Keratinocyte (primary cell): ENCODE measurements around the gene PPARD. TPM values are rescaled to one million over a fixed set of nuclear protein-coding genes. Genes with fewer than 3 reads are reported as not detected.

Experiments
- DNase-seq: peaks from one replicate; pipeline ENCODE4 v3.0.0-alpha.2; 2011; ENCODE audit warnings: low read depth, missing footprints, low spot score
- FAIRE-seq: peaks from 2 replicates; lab custom pipeline; 2011; peaks lifted over from hg19 to GRCh38; lab: Jason Lieb, UNC
- H2AFZ ChIP-seq: 2 replicates; pipeline ENCODE4 v1.6.0; 2012; ENCODE audit warnings: low read length, control low read depth, inconsistent platforms; ENCODE audit not compliant: control insufficient read depth
- H3K27ac ChIP-seq: 2 replicates; pipeline ENCODE4 v1.5.1; 2011; ENCODE audit warnings: low read length; ENCODE audit not compliant: control insufficient read depth, insufficient read depth
- H3K27me3 ChIP-seq: 3 replicates; pipeline ENCODE4 v1.6.0; 2011; ENCODE audit warnings: low read length; ENCODE audit not compliant: control insufficient read depth, insufficient read depth; ENCODE audit errors: extremely low read depth
- H3K36me3 ChIP-seq, 2 experiments: 2 replicates in 1 of 2; 3 replicates in 1 of 2; pipeline ENCODE4 v1.5.1; 2011; ENCODE audit warnings: low read length in 2 of 2, mild to moderate bottlenecking in 1 of 2; ENCODE audit not compliant: control insufficient read depth in 2 of 2, insufficient read depth in 2 of 2; ENCODE audit errors: extremely low read depth in 1 of 2
- H3K4me1 ChIP-seq: 3 replicates; pipeline ENCODE4 v1.5.1; 2011; ENCODE audit warnings: low read length; ENCODE audit not compliant: control insufficient read depth, insufficient read depth; ENCODE audit errors: extremely low read depth
- H3K4me2 ChIP-seq: 3 replicates; pipeline ENCODE4 v1.6.0; 2011; ENCODE audit warnings: low read depth, low read length; ENCODE audit not compliant: control insufficient read depth, insufficient read depth; ENCODE audit errors: extremely low read depth
- H3K4me3 ChIP-seq, 3 experiments: fragments of 200-600 bp in 1 of 3; sonication (generic) in 1 of 3; 2 replicates in 2 of 3; 3 replicates in 1 of 3; pipeline ENCODE4 v1.5.1; 2011 to 2016; ENCODE audit warnings: low read length in 3 of 3, mild to moderate bottlenecking in 3 of 3, control low read depth in 2 of 3, inconsistent platforms in 1 of 3, low read depth in 1 of 3, mixed read lengths in 1 of 3, mixed run types in 1 of 3, moderate library complexity in 1 of 3; ENCODE audit not compliant: control insufficient read depth in 2 of 3, insufficient read depth in 2 of 3; ENCODE audit errors: extremely low read depth in 1 of 3
- H3K79me2 ChIP-seq: 2 replicates; pipeline ENCODE4 v1.6.0; 2012; ENCODE audit warnings: low read length; ENCODE audit not compliant: control insufficient read depth, insufficient read depth
- H3K9ac ChIP-seq: 3 replicates; pipeline ENCODE4 v1.6.0; 2011; ENCODE audit warnings: low read length; ENCODE audit not compliant: control insufficient read depth, insufficient read depth; ENCODE audit errors: extremely low read depth
- H3K9me1 ChIP-seq: 3 replicates; pipeline ENCODE4 v1.6.0; 2011; ENCODE audit warnings: low read length; ENCODE audit not compliant: control insufficient read depth, insufficient read depth; ENCODE audit errors: extremely low read depth
- H3K9me3 ChIP-seq: 2 replicates; pipeline ENCODE4 v1.5.1; 2012; ENCODE audit warnings: low read depth, low read length; ENCODE audit not compliant: control insufficient read depth
- H4K20me1 ChIP-seq: 3 replicates; pipeline ENCODE4 v1.6.0; 2011; ENCODE audit warnings: low read length; ENCODE audit not compliant: control insufficient read depth, insufficient read depth; ENCODE audit errors: extremely low read depth
- EZH2 ChIP-seq: IDR thresholded peaks from one replicate; pipeline ENCODE4 v1.6.1; 2012; ENCODE audit warnings: inconsistent platforms, mild to moderate bottlenecking, low read length, moderate library complexity
- dilution Hi-C: fragments of 300-500 bp; cut with MboI; formaldehyde crosslinking; loops from one replicate; pipeline ENCODE4 v1.7.0; 2020; ENCODE audit warnings: low sequenced_read_pairs; ENCODE audit not compliant: extremely low pct_ligation_motif_present
- polyA plus RNA-seq, 5 experiments: library from polyadenylated mRNA; depleted of rRNA in 3 of 5; stranded (reverse) in 3 of 5; stranded (forward) in 1 of 5; unstranded in 1 of 5; fragments of >200 nt; gene quantifications; 1 replicate in 1 of 5; 2 replicates in 3 of 5; 3 replicates in 1 of 5; pipeline versions ENCODE4 v1.2.1 to v1.2.3, GENCODE V29; 2011 to 2012; ENCODE audit warnings: missing spikeins in 2 of 5, low read depth in 1 of 5, low replicate concordance in 1 of 5
- TF ChIP-seq, protein P1 (sequence below), 3 experiments: IDR thresholded peaks in 1 of 3; conservative IDR thresholded peaks in 1 of 3; optimal IDR thresholded peaks in 1 of 3; 2 replicates in 2 of 3; 3 replicates in 1 of 3; pipeline versions ENCODE3 to v1.5.1; 2011; ENCODE audit warnings: low read length in 3 of 3, mild to moderate bottlenecking in 3 of 3, moderate library complexity in 2 of 3, control low read depth in 1 of 3, inconsistent platforms in 1 of 3; ENCODE audit not compliant: insufficient read depth in 2 of 3; ENCODE audit errors: extremely low read depth in 1 of 3

Gene PPARD
- polyA plus RNA-seq, 1 donor (not counting 4 experiments of a cell fraction or from before 2014, with no cell fraction given), result 15.1 TPM

- dilution Hi-C loops, result no loop called here
- Histone ChIP-seq H3K36me3 (peaks cover 27 to 34% of the 10 kb centered on the region in 2 experiments), H3K27ac (no peak overlapping the region), H3K4me3 (no peak overlapping the region), H3K9me1 (no peaks in the 10 kb centered on the region), H4K20me1 (no peaks in the 10 kb centered on the region), H2AFZ (no peak overlapping the region), H3K27me3 (no peaks in the 10 kb centered on the region), H3K79me2 (peaks cover 2% of the 10 kb centered on the region), H3K4me1 (no peaks in the 10 kb centered on the region), H3K4me2 (no peak overlapping the region), H3K9me3 (no peaks in the 10 kb centered on the region), H3K9ac (no peak overlapping the region)
- TF ChIP-seq, protein P1, sequence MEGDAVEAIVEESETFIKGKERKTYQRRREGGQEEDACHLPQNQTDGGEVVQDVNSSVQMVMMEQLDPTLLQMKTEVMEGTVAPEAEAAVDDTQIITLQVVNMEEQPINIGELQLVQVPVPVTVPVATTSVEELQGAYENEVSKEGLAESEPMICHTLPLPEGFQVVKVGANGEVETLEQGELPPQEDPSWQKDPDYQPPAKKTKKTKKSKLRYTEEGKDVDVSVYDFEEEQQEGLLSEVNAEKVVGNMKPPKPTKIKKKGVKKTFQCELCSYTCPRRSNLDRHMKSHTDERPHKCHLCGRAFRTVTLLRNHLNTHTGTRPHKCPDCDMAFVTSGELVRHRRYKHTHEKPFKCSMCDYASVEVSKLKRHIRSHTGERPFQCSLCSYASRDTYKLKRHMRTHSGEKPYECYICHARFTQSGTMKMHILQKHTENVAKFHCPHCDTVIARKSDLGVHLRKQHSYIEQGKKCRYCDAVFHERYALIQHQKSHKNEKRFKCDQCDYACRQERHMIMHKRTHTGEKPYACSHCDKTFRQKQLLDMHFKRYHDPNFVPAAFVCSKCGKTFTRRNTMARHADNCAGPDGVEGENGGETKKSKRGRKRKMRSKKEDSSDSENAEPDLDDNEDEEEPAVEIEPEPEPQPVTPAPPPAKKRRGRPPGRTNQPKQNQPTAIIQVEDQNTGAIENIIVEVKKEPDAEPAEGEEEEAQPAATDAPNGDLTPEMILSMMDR (optimal IDR thresholded peaks at IDR 0.05 in 1 of 3, IDR thresholded peaks at IDR 0.05 in 1 of 3, conservative IDR thresholded peaks at IDR 0.05 in 1 of 3; ENCODE audit: extremely low read depth in 1 of 3, insufficient read depth in 2 of 3, low read length in 3 of 3), result no peak
- TF ChIP-seq EZH2, result no peak
- DNase-seq (no peak), FAIRE-seq (no peak)
Observed at GRCh38 chr6:35352735-35353134, 10.4 kb downstream of the PPARD start.

DNA sequence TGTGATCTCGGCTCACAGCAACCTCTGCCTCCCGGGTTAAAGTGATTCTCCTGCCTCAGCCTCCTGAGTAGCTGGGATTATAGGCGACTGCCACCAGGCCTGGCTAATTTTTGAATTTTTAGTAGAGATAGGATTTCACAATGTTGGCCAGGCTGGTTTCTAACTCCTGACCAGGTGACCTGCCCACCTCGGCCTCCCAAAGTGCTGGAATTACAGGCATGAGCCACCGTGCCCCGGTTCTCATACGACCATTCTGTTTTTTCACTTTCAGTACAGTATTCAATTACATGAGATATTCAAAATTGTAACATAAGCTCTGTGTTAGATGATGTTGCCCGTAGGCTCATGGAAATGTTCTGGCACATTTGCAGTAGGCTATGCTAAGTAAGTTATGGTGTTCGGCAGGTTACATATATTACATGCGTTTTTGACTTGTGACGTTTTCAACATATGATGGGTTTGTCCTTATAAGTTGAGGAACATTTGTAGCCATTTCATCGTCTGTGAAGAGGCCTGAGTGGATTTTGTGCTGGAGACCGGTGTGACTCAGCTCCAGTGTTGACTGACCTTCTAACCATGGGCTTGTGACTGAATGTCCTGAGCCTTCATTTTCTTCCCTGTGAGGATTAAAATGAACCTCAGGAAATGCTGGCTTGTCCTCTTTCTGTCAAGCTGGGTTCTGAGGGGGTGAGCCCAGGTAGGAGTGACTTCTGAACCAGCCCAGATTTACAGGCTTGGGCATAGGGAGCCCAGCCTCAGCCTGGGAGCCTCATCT is 12.2 kb downstream of the PPARD start:
- Histone ChIP-seq H3K36me3 (peaks cover 24 to 29% of the 10 kb centered on the region in 2 experiments), H3K27ac (no peak overlapping the region)
- no peak for FAIRE-seq

More for the DNA sequence above, 12.2 kb downstream of the PPARD start:
- TF ChIP-seq, protein P1 (optimal IDR thresholded peaks at IDR 0.05 in 1 of 3, IDR thresholded peaks at IDR 0.05 in 1 of 3, conservative IDR thresholded peaks at IDR 0.05 in 1 of 3; ENCODE audit: extremely low read depth in 1 of 3, insufficient read depth in 2 of 3, low read length in 3 of 3), result no peak
- no peak for TF ChIP-seq EZH2
- no peak for DNase-seq
- Histone ChIP-seq H3K9me1 (no peaks in the 10 kb centered on the region), H3K9me3 (no peaks in the 10 kb centered on the region), H3K4me2 (no peak overlapping the region), H2AFZ (no peak overlapping the region), H3K4me1 (peaks cover 1% of the 10 kb centered on the region), H3K79me2 (peaks cover 2% of the 10 kb centered on the region), H3K9ac (no peak overlapping the region), H3K27me3 (no peaks in the 10 kb centered on the region), H4K20me1 (no peaks in the 10 kb centered on the region), H3K4me3 (no peak overlapping the region)
- dilution Hi-C loops, result no loop called here
